ENCODE results near the gene F12.

DNA sequence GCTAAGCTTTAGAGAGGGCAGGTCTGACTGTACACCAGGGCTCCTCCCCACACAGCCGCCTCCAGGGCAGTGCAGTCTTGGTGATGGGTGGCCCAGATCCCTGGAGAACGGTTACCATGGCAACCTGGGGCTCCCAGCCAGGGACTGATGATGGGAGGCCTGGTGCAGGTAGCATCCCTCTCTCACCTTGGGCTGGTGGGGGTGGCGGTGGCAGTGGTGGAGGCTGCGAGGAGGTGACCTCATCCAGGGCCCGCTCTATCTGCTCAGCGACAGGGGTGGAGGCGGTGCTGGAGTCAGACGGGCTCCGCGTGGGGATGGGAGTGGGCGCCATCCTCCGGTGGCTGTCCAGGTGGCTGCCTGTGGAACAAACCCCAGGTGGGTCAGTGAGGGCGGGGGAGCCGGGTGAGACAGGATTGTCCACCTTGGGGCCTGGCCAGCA lies 49.6 kb upstream of the F12 start:
- TF ChIP-seq, protein P1, sequence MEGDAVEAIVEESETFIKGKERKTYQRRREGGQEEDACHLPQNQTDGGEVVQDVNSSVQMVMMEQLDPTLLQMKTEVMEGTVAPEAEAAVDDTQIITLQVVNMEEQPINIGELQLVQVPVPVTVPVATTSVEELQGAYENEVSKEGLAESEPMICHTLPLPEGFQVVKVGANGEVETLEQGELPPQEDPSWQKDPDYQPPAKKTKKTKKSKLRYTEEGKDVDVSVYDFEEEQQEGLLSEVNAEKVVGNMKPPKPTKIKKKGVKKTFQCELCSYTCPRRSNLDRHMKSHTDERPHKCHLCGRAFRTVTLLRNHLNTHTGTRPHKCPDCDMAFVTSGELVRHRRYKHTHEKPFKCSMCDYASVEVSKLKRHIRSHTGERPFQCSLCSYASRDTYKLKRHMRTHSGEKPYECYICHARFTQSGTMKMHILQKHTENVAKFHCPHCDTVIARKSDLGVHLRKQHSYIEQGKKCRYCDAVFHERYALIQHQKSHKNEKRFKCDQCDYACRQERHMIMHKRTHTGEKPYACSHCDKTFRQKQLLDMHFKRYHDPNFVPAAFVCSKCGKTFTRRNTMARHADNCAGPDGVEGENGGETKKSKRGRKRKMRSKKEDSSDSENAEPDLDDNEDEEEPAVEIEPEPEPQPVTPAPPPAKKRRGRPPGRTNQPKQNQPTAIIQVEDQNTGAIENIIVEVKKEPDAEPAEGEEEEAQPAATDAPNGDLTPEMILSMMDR (tag by site-specific recombination; IDR thresholded peaks at IDR 0.05): no peak
- peak; percentile 40; the same call in 1 of the 2 replicates for TF ChIP-seq ZNF366 (tag by site-specific recombination; conservative IDR thresholded peaks at IDR 0.05)
- TF ChIP-seq ZNF785 (tag by site-specific recombination; IDR thresholded peaks at IDR 0.05): no peak
- TF ChIP-seq ZNF175 (tag by site-specific recombination; IDR thresholded peaks at IDR 0.05): no peak
- TF ChIP-seq ZNF221 (tag by site-specific recombination; IDR thresholded peaks at IDR 0.05; ENCODE audit: borderline replicate concordance): no peak
- TF ChIP-seq ZNF223 (tag by site-specific recombination; IDR thresholded peaks at IDR 0.05): no peak
- no peak for TF ChIP-seq ZBTB21 (tag by site-specific recombination; IDR thresholded peaks at IDR 0.05)
- no peak for TF ChIP-seq ZNF621 (tag by site-specific recombination; IDR thresholded peaks at IDR 0.05)

All from HEK293 (cell line).